K562 (cell line): ENCODE data around the gene ZFYVE27. TPM values are rescaled to one million over a fixed set of nuclear protein-coding genes. Genes with fewer than 3 reads are reported as not detected.

Experiments
- CHD2 ChIP-seq: IDR thresholded peaks from 2 replicates; pipeline ENCODE4 v1.6.1; 2011; ENCODE audit warnings: low read depth, low read length
- RBBP5 ChIP-seq: fragments of 200-600 bp; sonication (generic); IDR thresholded peaks from 2 replicates; pipeline ENCODE4 v1.6.1; 2012; ENCODE audit warnings: borderline replicate concordance, mild to moderate bottlenecking, low read length, control low read depth, inconsistent platforms; ENCODE audit not compliant: insufficient read depth, poor library complexity, severe bottlenecking
- REST ChIP-seq, 2 experiments: fragments of 450-650 bp; formaldehyde crosslinking in 1 of 2; IDR thresholded peaks; 2 replicates each; pipeline versions ENCODE4 v1.4.0 to v1.6.1; 2014 to 2020; ENCODE audit warnings: mild to moderate bottlenecking in 2 of 2, borderline replicate concordance in 1 of 2, low read depth in 1 of 2
- SFPQ ChIP-seq: fragments of 200-400 bp; formaldehyde crosslinking; IDR thresholded peaks from 2 replicates; pipeline ENCODE4 v1.6.1; 2017; ENCODE audit warnings: mild to moderate bottlenecking, low read depth, low read length, moderate library complexity
- ZNF407 ChIP-seq: fragments of 450-650 bp; IDR thresholded peaks from 2 replicates; pipeline ENCODE4 v1.6.1; 2016; ENCODE audit warnings: low read depth
- ZNF449 ChIP-seq: fragments of 250-450 bp; sonication (Bioruptor Pico); IDR thresholded peaks from 2 replicates; pipeline ENCODE4 v1.8.0; 2022; ENCODE audit warnings: moderate library complexity, mild to moderate bottlenecking, inconsistent platforms
- polyA plus RNA-seq, 8 experiments: library from polyadenylated mRNA; depleted of rRNA in 4 of 8; stranded (reverse) in 5 of 8; unstranded in 3 of 8; fragments of >200 nt; fragmentation: Nextera tagmentation in 2 of 8; fragmentation: Illumina TruSeq in 1 of 8; extraction: Ambion mirVana in 2 of 8; extraction: Trizol in 1 of 8; gene quantifications; 2 replicates each; pipeline versions ENCODE4 v1.2.1 to v1.2.3, GENCODE V29; 2011 to 2014; ENCODE audit warnings: inconsistent platforms in 1 of 8, missing spikeins in 1 of 8
- total RNA-seq, 7 experiments: library from RNA; depleted of rRNA in 6 of 7; stranded (reverse); fragments of >200 nt in 6 of 7; fragmentation: Illumina TruSeq in 2 of 7; extraction: Trizol in 2 of 7; gene quantifications; 2 replicates each; pipeline versions ENCODE4 v1.2.1 to v1.2.3, GENCODE V29; 2011 to 2021; ENCODE audit warnings: low replicate concordance in 1 of 7

ZFYVE27 gene
- total and polyA plus RNA-seq, 9 of the 15 experiments (the other 6 are each of a cell fraction or from before 2014, with no cell fraction given), result 0.81 to 21.9 (median 15.3) TPM

- no peak for TF ChIP-seq ZNF449 (CRISPR knock-in tag)
- no peak for TF ChIP-seq SFPQ
- no peak for TF ChIP-seq ZNF407
- no peak for TF ChIP-seq CHD2
- no peak for TF ChIP-seq RBBP5
- TF ChIP-seq REST (IDR thresholded peaks at IDR 0.05; ENCODE audit: borderline replicate concordance), result no peak
- TF ChIP-seq REST (CRISPR knock-in tag; IDR thresholded peaks at IDR 0.05; ENCODE audit: low read depth), result no peak
These were observed 47.3 kb upstream of the ZFYVE27 start (continued) for GRCh38 chr10:97689559-97690020.
